IPS-NIHi7 (cell line): ENCODE data around the gene ERCC5.
A peak's percentile ranks its signal among the peaks of the same experiment; 100 is the strongest.

Experiments used
- DNase-seq: peaks from one replicate; pipeline ENCODE4 v3.0.0; 2012; ENCODE audit warnings: mixed read lengths; ENCODE audit errors: extremely low spot score

The ERCC5 gene

GRCh38 chr13:102845630-102846260 lies at the start of gene ERCC5:
TSS of gene ERCC5 (plus strand) at chr13:102846032. CDS start at chr13:102846267, 235 bp downstream.
- DNase-seq = peak; percentile 81

GRCh38 chr13:102798581-102799425 lies 47.0 kb upstream of the ERCC5 start, which contains the start of the genes BIVM and POGLUT2:
TSS of gene BIVM (plus strand) at chr13:102799119. CDS start at chr13:102807268, 8,149 bp downstream.
TSS of gene POGLUT2 (minus strand) at chr13:102798976. CDS start at chr13:102798670, 306 bp downstream.
- peak; percentile 96 for DNase-seq

GRCh38 chr13:102799426-102800144 lies 46.2 kb upstream of the ERCC5 start:
- DNase-seq = peak; percentile 12

- peak; percentile 88 for DNase-seq
These were observed 45.4 kb upstream of the ERCC5 start for GRCh38 chr13:102800145-102801041.

- DNase-seq = no peak
These were observed 40.2 kb upstream of the ERCC5 start for GRCh38 chr13:102805680-102806079.

- DNase-seq = no peak
These were observed 38.1 kb upstream of the ERCC5 start for GRCh38 chr13:102807699-102808098.

GRCh38 chr13:102812611-102813287 lies 33.1 kb upstream of the ERCC5 start:
- DNase-seq = peak; percentile 27

GRCh38 chr13:102814025-102814607 lies 31.7 kb upstream of the ERCC5 start:
- no peak for DNase-seq

- DNase-seq = no peak
These were observed 31.0 kb upstream of the ERCC5 start for GRCh38 chr13:102814793-102815192.

- no peak for DNase-seq
These were observed 30.0 kb upstream of the ERCC5 start for GRCh38 chr13:102815788-102816187.

- no peak for DNase-seq
These were observed 29.1 kb upstream of the ERCC5 start for GRCh38 chr13:102816708-102817107.

GRCh38 chr13:102817241-102817640 lies 28.6 kb upstream of the ERCC5 start:
- no peak for DNase-seq

- DNase-seq = no peak
These were observed 27.9 kb upstream of the ERCC5 start for GRCh38 chr13:102817907-102818306.

GRCh38 chr13:102825400-102825799 lies 20.4 kb upstream of the ERCC5 start:
- DNase-seq = peak; percentile 11

GRCh38 chr13:102825921-102826706 lies 19.7 kb upstream of the ERCC5 start:
- DNase-seq = peak; percentile 13

- DNase-seq = no peak
These were observed 15.2 kb upstream of the ERCC5 start for GRCh38 chr13:102830646-102831045.

GRCh38 chr13:102836471-102836870 lies 9.4 kb upstream of the ERCC5 start:
- no peak for DNase-seq

- DNase-seq = no peak
These were observed 7.6 kb upstream of the ERCC5 start for GRCh38 chr13:102838273-102838672.

GRCh38 chr13:102838982-102839381 lies 6.8 kb upstream of the ERCC5 start:
- no peak for DNase-seq
